GM12878 (cell line): ENCODE measurements around the gene CD8B. TPM values are rescaled to one million over a fixed set of nuclear protein-coding genes. Genes with fewer than 3 reads are reported as not detected.
"Not testable (repeated sequence)": the region's sequence is repeated elsewhere in the genome, so short reads cannot be mapped to it uniquely, and the experiment has no call there.

Experiments
- ATAC-seq: fragments of 200-7000 bp; cut with Tn5 transposase; 3 replicates; pipeline ENCODE4 v1.9.1; 2020; ENCODE audit warnings: mild to moderate bottlenecking, moderate library complexity
- BruUV-seq: library from RNA; stranded (reverse); fragments of 400-500 nt; replicated peaks from 2 replicates; lab custom pipeline; 2021; lab: Mats Ljungman, UMichigan
- CTCF ChIA-PET: fragments of 300-600 bp; sonication (Branson Sonifier 250); formaldehyde crosslinking; extraction: SDS; loops from one replicate; lab custom pipeline; 2021; ENCODE audit warnings: inconsistent platforms; lab: Yijun Ruan, JAX
- POLR2A ChIA-PET: fragments of 350-600 bp; formaldehyde crosslinking; extraction: SDS; loops from one replicate; lab custom pipeline; 2021; ENCODE audit warnings: inconsistent platforms; lab: Charles Lee
- RAD21 ChIA-PET: fragments of 300-600 bp; sonication (Branson Sonifier 250); formaldehyde crosslinking; loops from one replicate; lab custom pipeline; 2023; ENCODE audit warnings: antibody characterized with exemption; ENCODE audit not compliant: unreplicated experiment; lab: Charles Lee
- SMC1A ChIA-PET: fragments of 300-600 bp; sonication (Branson Sonifier 250); formaldehyde crosslinking; loops from one replicate; lab custom pipeline; 2023; ENCODE audit not compliant: unreplicated experiment, uncharacterized antibody; lab: Charles Lee
- DNase-seq: peaks from one replicate; pipeline ENCODE4 v3.0.0-alpha.2; 2011; ENCODE audit warnings: low read depth, low spot score
- FAIRE-seq: peaks from 3 replicates; lab custom pipeline; 2011; peaks lifted over from hg19 to GRCh38; lab: Jason Lieb, UNC
- H2AFZ ChIP-seq: 2 replicates; pipeline ENCODE4 v1.6.0; 2011; ENCODE audit warnings: low read depth, low read length, control low read depth; ENCODE audit not compliant: control insufficient read depth
- H3K27ac ChIP-seq: 2 replicates; pipeline ENCODE4 v1.5.1; 2011; ENCODE audit warnings: control low read depth; ENCODE audit not compliant: control insufficient read depth, insufficient read depth
- H3K27me3 ChIP-seq, 2 experiments: replicated peaks in 1 of 2; 2 replicates each; pipeline versions ENCODE4 v1.6.0 to v1.6.1; 2011; ENCODE audit warnings: low read length in 1 of 2; ENCODE audit not compliant: control insufficient read depth in 2 of 2, insufficient read depth in 2 of 2
- H3K36me3 ChIP-seq, 2 experiments: 2 replicates each; pipeline ENCODE4 v1.5.1; 2011; ENCODE audit warnings: low read length in 1 of 2; ENCODE audit not compliant: control insufficient read depth in 2 of 2, insufficient read depth in 2 of 2
- H3K4me1 ChIP-seq: 2 replicates; pipeline ENCODE4 v1.6.1; 2011; ENCODE audit warnings: mild to moderate bottlenecking, low read length, moderate library complexity, mixed read lengths; ENCODE audit not compliant: control insufficient read depth, insufficient read depth
- H3K4me2 ChIP-seq: 2 replicates; pipeline ENCODE4 v1.6.0; 2011; ENCODE audit warnings: control low read depth; ENCODE audit not compliant: control insufficient read depth, insufficient read depth
- H3K4me3 ChIP-seq: fragments of 200-600 bp; sonication (generic); 2 replicates; pipeline ENCODE4 v1.5.1; 2016
- H3K79me2 ChIP-seq: 2 replicates; pipeline ENCODE4 v1.6.0; 2011; ENCODE audit warnings: low read length; ENCODE audit not compliant: control insufficient read depth, insufficient read depth
- H3K9ac ChIP-seq: 2 replicates; pipeline ENCODE4 v1.8.0; 2011; ENCODE audit warnings: low read length, control low read depth, mixed read lengths; ENCODE audit not compliant: control insufficient read depth, insufficient read depth
- H3K9me3 ChIP-seq: replicated peaks from 3 replicates; pipeline ENCODE4 v1.5.1; 2011; ENCODE audit warnings: mild to moderate bottlenecking, low read length; ENCODE audit not compliant: control insufficient read depth, insufficient read depth
- H4K20me1 ChIP-seq: 2 replicates; pipeline ENCODE4 v1.6.0; 2011; ENCODE audit not compliant: control insufficient read depth, insufficient read depth
- WGBS: methylation state at CpG from one replicate; pipeline ENCODE4 v1.1.6; 2016; ENCODE audit warnings: low lambda C conversion rate; ENCODE audit not compliant: insufficient replicate concordance, insufficient coverage; ENCODE audit errors: missing lambda C conversion rate; 5-methylcytosine and 5-hydroxymethylcytosine counted together
- in situ Hi-C: fragments of 300-500 bp; cut with MboI; formaldehyde crosslinking; loops from 9 replicates; pipeline ENCODE4 v1.14.3; 2018; ENCODE audit warnings: mixed read lengths
- intact Hi-C: fragments of 100-400 bp; cut with micrococcal nuclease; formaldehyde crosslinking; loops from one replicate; pipeline ENCODE4 v1.14.2; 2022; ENCODE audit not compliant: unreplicated experiment
- polyA plus RNA-seq, 11 experiments: library from polyadenylated mRNA; depleted of rRNA in 4 of 11; unstranded in 6 of 11; stranded (reverse) in 5 of 11; fragments of >200 nt; fragmentation: Nextera tagmentation in 4 of 11; fragmentation: Illumina TruSeq in 1 of 11; extraction: Ambion mirVana in 4 of 11; extraction: Trizol in 1 of 11; gene quantifications; 1 replicate in 1 of 11; 2 replicates in 10 of 11; pipeline versions ENCODE4 v1.2.1 to v1.2.3, GENCODE V29; 2011 to 2016; ENCODE audit warnings: inconsistent platforms in 2 of 11, missing spikeins in 2 of 11, low read depth in 1 of 11
- total RNA-seq, 4 experiments: library from RNA; depleted of rRNA in 3 of 4; stranded (reverse); fragments of >200 nt in 3 of 4; fragmentation: Illumina TruSeq in 1 of 4; extraction: Trizol in 1 of 4; gene quantifications; 2 replicates each; pipeline versions ENCODE4 v1.2.1 to v1.2.3, GENCODE V29; 2013 to 2021

Gene CD8B
- total and polyA plus RNA-seq, 10 of the 15 experiments (the other 5 are each of a cell fraction or from before 2014, with no cell fraction given), result 0.21 TPM; not detected in 9

DNA sequence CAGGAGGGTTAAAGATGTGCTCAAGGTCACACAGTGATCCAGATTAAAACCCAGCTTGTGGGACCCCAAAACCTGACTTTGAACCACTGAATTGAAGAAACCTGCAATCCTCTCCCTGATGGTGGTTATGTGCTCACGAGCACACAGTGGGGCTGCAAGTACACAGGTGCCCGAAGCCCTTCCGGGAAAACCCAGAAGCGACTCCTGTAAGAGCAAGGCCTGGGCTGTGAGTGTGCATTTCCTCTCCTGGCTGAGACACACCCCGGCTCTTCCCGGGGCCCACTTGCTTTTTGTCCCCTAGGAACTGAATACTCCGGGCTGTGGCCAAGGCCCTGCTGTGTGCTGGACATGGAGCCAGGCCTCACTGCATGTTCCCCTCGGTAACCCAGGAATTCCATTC, 1.1 kb downstream of the CD8B start:
- H3K4me1 ChIP-seq, RAD21 ChIA-PET, ATAC-seq, H3K79me2 ChIP-seq, H2AFZ ChIP-seq, H3K9ac ChIP-seq, FAIRE-seq, H4K20me1 ChIP-seq, H3K9me3 ChIP-seq, POLR2A ChIA-PET, H3K36me3 ChIP-seq, H3K27ac ChIP-seq, SMC1A ChIA-PET, H3K4me3 ChIP-seq, in situ Hi-C loops, H3K27me3 ChIP-seq, DNase-seq, H3K4me2 ChIP-seq, intact Hi-C loops, CTCF ChIA-PET, BruUV-seq: not testable (repeated sequence)
- 56% methylated on average over 5 of the region's 8 CpGs for WGBS

DNA sequence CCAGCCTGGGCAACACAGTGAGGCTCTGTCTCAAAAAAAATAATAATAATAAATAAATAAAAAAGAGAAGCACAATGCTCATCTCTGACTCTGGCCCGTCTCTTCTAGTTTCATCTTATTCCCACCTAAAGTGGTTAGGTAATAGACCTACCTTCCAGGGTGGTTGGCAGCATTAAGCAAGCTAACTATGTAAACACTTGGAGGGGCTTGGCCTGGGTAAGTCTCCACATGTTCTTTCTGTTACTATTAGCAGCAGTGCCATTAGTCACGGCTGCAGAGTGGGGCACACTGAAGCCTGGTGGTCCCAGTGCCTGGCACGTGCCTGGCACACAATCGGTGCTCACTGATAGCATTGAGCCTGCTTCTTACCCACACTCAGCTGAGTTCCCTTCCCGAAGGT, 4.0 kb downstream of the CD8B start:
- H3K9ac ChIP-seq, H3K79me2 ChIP-seq, H3K4me1 ChIP-seq, H3K36me3 ChIP-seq, H4K20me1 ChIP-seq, in situ Hi-C loops, H3K27ac ChIP-seq, POLR2A ChIA-PET, H3K4me2 ChIP-seq, H3K4me3 ChIP-seq, H3K27me3 ChIP-seq, DNase-seq, H2AFZ ChIP-seq, RAD21 ChIA-PET, H3K9me3 ChIP-seq, intact Hi-C loops, CTCF ChIA-PET, SMC1A ChIA-PET, FAIRE-seq, ATAC-seq, BruUV-seq: not testable (repeated sequence)
- WGBS, result 2% methylated on average over 5 of the region's 5 CpGs

DNA sequence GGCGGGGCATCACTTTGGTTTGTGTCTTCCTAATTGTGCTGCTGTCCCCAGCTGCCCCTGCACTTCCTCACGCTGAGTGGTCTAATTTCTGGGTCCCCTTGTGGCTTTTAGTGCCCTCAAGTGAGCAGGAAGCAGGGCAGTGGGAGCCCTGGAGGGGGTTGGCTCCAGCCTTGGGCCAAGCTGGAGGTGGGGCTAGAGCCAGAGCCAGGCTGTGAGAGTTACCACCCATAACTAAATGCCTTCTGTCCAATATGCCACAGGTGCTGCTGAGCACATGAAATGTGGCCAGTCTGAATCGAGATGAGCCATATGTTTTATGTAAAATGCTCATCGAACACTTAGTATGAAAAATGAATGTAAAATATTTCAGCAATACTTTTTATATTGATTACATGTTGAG, 5.2 kb downstream of the CD8B start:
- FAIRE-seq, RAD21 ChIA-PET: not testable (repeated sequence)

DNA sequence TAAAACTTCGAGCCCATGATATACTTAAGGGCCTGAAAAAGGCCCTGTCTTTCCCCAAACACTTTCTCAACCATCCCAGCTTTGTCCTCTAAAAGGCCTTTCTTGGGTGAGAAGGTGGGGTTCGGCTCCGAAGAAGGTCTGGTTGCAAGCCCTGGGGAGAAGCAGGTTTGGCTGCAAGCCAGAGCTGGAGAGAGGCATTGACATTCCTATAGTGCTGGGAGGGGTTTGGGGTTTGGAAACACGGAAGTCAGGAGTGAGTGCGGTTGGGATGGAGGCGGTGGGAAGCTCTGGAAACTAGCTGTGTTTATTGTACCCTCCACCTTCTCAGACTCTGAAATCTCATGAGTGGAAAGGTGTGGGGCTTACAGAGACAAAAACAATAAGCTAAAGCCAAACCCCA, 5.7 kb downstream of the CD8B start:
- DNase-seq, CTCF ChIA-PET, intact Hi-C loops, POLR2A ChIA-PET, H3K27me3 ChIP-seq, H2AFZ ChIP-seq, H3K9ac ChIP-seq, H3K4me1 ChIP-seq, BruUV-seq, FAIRE-seq, SMC1A ChIA-PET, H3K27ac ChIP-seq, H3K4me3 ChIP-seq, H3K9me3 ChIP-seq, RAD21 ChIA-PET, H3K79me2 ChIP-seq, H3K4me2 ChIP-seq, ATAC-seq, H3K36me3 ChIP-seq, H4K20me1 ChIP-seq, in situ Hi-C loops: not testable (repeated sequence)
- 33% methylated on average over 6 of the region's 6 CpGs for WGBS

More for the DNA sequence above, 5.2 kb downstream of the CD8B start:
- intact Hi-C loops, H3K9ac ChIP-seq, in situ Hi-C loops, H3K27ac ChIP-seq, DNase-seq, H3K27me3 ChIP-seq, POLR2A ChIA-PET, H4K20me1 ChIP-seq, H3K4me3 ChIP-seq, H3K4me2 ChIP-seq, ATAC-seq, SMC1A ChIA-PET, H3K4me1 ChIP-seq, CTCF ChIA-PET, H3K9me3 ChIP-seq, H3K36me3 ChIP-seq, H2AFZ ChIP-seq, BruUV-seq, H3K79me2 ChIP-seq: not testable (repeated sequence)
- 19% methylated on average over 3 of the region's 4 CpGs for WGBS
